Stomach (tissue), 9 donors: Measurements from ENCODE around the gene STIM2. TPM values are rescaled to one million over a fixed set of nuclear protein-coding genes. Genes with fewer than 3 reads are reported as not detected.

Source experiments
- DNase-seq, 2 donors: peaks; one replicate each; pipeline versions ENCODE4 v3.0.0 to v3.0.0-alpha.2; 2013 to 2019
- H3K27ac ChIP-seq, 5 donors: fragments of 200-600 bp in 4 of 5; sonication (generic) in 4 of 5; one replicate each; pipeline ENCODE4 v1.5.1; 2013 to 2019; ENCODE audit warnings: mild to moderate bottlenecking in 1 of 5, moderate library complexity in 1 of 5
- H3K27me3 ChIP-seq, 3 donors: fragments of 200-600 bp; sonication (generic); one replicate each; pipeline ENCODE4 v1.5.1; 2017 to 2019; ENCODE audit warnings: mixed run types in 1 of 3
- H3K36me3 ChIP-seq, 4 donors: fragments of 200-600 bp; sonication (generic); 1 replicate in 3 of 4; 2 replicates in 1 of 4; pipeline ENCODE4 v1.5.1; 2016 to 2019
- H3K4me1 ChIP-seq, 4 donors: fragments of 200-600 bp; sonication (generic); one replicate each; pipeline ENCODE4 v1.5.1; 2016 to 2019
- H3K4me3 ChIP-seq, 4 donors: fragments of 200-600 bp; sonication (generic) in 3 of 4; one replicate each; pipeline ENCODE4 v1.5.1; 2016 to 2019; ENCODE audit warnings: mild to moderate bottlenecking in 1 of 4
- H3K9me3 ChIP-seq, 4 donors: fragments of 200-600 bp; sonication (generic); one replicate each; pipeline ENCODE4 v1.5.1; 2016 to 2019
- EP300 ChIP-seq: sonication (generic); formaldehyde crosslinking; IDR thresholded peaks from one replicate; pipeline ENCODE4 v1.6.1; 2017; ENCODE audit warnings: antibody characterized with exemption
- POLR2A ChIP-seq, 4 donors: fragments of 450-650 bp; IDR thresholded peaks; one replicate each; pipeline ENCODE4 v1.6.1; 2016; ENCODE audit warnings: antibody characterized with exemption in 4 of 4, control low read depth in 2 of 4, mild to moderate bottlenecking in 1 of 4, moderate library complexity in 1 of 4
- POLR2AphosphoS5 ChIP-seq, 3 donors: sonication (generic); formaldehyde crosslinking; IDR thresholded peaks; one replicate each; pipeline ENCODE4 v1.6.1; 2016; ENCODE audit warnings: antibody characterized with exemption in 3 of 3
- WGBS, 5 donors: extraction: QIAGEN DNeasy Blood & Tissue Kit in 3 of 5; methylation state at CpG; one replicate each; pipeline versions ENCODE4 v1.1.5 to v1.1.7; 2013 to 2018; 5-methylcytosine and 5-hydroxymethylcytosine counted together
- intact Hi-C: fragments of 100-400 bp; cut with DNase I; formaldehyde crosslinking; loops from one replicate; pipeline ENCODE4 v1.15.1; 2023; ENCODE audit warnings: low total_unique reads
- polyA plus RNA-seq, 3 donors: library from polyadenylated mRNA; stranded (reverse); fragments of 200-250 nt; gene quantifications; one replicate each; pipeline ENCODE4 v1.2.3, GENCODE V29; 2013
- total RNA-seq, 5 donors: library from RNA; depleted of rRNA; stranded (reverse); fragments of >200 nt; gene quantifications; one replicate each; pipeline versions ENCODE4 v1.1.0 to v1.2.3, GENCODE V29; 2014 to 2016
- TF ChIP-seq, protein P1 (sequence below), 7 experiments: fragments of 450-650 bp in 4 of 7; fragments of 200-600 bp in 3 of 7; sonication (generic) in 3 of 7; IDR thresholded peaks; one replicate each; pipeline ENCODE4 v1.5.1; 2016 to 2019; ENCODE audit warnings: antibody characterized with exemption in 7 of 7, control low read depth in 2 of 7, mild to moderate bottlenecking in 1 of 7
- donor health status: healthy with polysubstance abuse.
- donor health status: Bipolar disorder and iron deficiency.
- donor health status: healthy.

The STIM2 gene
- total and polyA plus RNA-seq, 8 donors = 4.4 to 32.7 (median 21.7) TPM

- 14 to 31% (median 25%) methylated on average over 5 of the region's 5 CpGs for WGBS, 5 donors
- no peak for TF ChIP-seq EP300
- TF ChIP-seq POLR2AphosphoS5 (IDR thresholded peaks at IDR 0.05) = no peak
- TF ChIP-seq POLR2A (IDR thresholded peaks at IDR 0.05) = no peak
- TF ChIP-seq, protein P1, sequence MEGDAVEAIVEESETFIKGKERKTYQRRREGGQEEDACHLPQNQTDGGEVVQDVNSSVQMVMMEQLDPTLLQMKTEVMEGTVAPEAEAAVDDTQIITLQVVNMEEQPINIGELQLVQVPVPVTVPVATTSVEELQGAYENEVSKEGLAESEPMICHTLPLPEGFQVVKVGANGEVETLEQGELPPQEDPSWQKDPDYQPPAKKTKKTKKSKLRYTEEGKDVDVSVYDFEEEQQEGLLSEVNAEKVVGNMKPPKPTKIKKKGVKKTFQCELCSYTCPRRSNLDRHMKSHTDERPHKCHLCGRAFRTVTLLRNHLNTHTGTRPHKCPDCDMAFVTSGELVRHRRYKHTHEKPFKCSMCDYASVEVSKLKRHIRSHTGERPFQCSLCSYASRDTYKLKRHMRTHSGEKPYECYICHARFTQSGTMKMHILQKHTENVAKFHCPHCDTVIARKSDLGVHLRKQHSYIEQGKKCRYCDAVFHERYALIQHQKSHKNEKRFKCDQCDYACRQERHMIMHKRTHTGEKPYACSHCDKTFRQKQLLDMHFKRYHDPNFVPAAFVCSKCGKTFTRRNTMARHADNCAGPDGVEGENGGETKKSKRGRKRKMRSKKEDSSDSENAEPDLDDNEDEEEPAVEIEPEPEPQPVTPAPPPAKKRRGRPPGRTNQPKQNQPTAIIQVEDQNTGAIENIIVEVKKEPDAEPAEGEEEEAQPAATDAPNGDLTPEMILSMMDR (IDR thresholded peaks at IDR 0.05) = no peak
- intact Hi-C loops = no loop called here
- no peaks in the 10 kb centered on the region for H3K36me3 ChIP-seq
- H3K9me3 ChIP-seq = no peaks in the 10 kb centered on the region
- H3K27me3 ChIP-seq = no peaks in the 10 kb centered on the region
- H3K4me1 ChIP-seq = peaks cover 22 to 54% (median 41%) of the 10 kb centered on the region in 4 donors
- H3K27ac ChIP-seq = peak overlapping the region; percentile 92 to 98 (median 97)
- peak overlapping the region; percentile 78 to 93 (median 80) for H3K4me3 ChIP-seq
- peak in 1 of 2 donors; percentile 52 for DNase-seq
Observed at GRCh38 chr4:26859762-26860156, 882 bp upstream of the STIM2 start.

GRCh38 chr4:26860922-26861433, 337 bp downstream of the STIM2 start:
- Histone ChIP-seq H3K4me1 (peaks cover 22 to 65% (median 47%) of the 10 kb centered on the region in 4 donors), H3K27me3 (no peaks in the 10 kb centered on the region), H3K4me3 (peak overlapping the region; percentile 78 to 93 (median 80)), H3K9me3 (no peaks in the 10 kb centered on the region), H3K27ac (peak overlapping the region; percentile 92 to 98 (median 97)), H3K36me3 (no peaks in the 10 kb centered on the region)
- peak; percentile 59 to 85 for DNase-seq
- 0 to 1% (median 0%) methylated on average over 20 to 70 of the region's 70 CpGs for WGBS, 5 donors
- intact Hi-C loops = no loop called here
- TF ChIP-seq POLR2A (IDR thresholded peaks at IDR 0.05) = no peak
- no peak for TF ChIP-seq EP300
- TF ChIP-seq POLR2AphosphoS5 (IDR thresholded peaks at IDR 0.05) = no peak
- TF ChIP-seq, protein P1 (IDR thresholded peaks at IDR 0.05) = no peak

- Histone ChIP-seq H3K36me3 (no peaks in the 10 kb centered on the region), H3K4me3 (peak overlapping the region; percentile 78 to 93 (median 80)), H3K27me3 (no peaks in the 10 kb centered on the region), H3K4me1 (peaks cover 22 to 70% (median 50%) of the 10 kb centered on the region in 4 donors), H3K9me3 (no peaks in the 10 kb centered on the region), H3K27ac (peak overlapping the region; percentile 92 to 98 (median 97))
- TF ChIP-seq EP300 (no peak), POLR2AphosphoS5 (IDR thresholded peaks at IDR 0.05) (peak in 2 of 3 donors; percentile 22 to 60), POLR2A (IDR thresholded peaks at IDR 0.05) (no peak)
- TF ChIP-seq, protein P1 (IDR thresholded peaks at IDR 0.05) = no peak
- intact Hi-C loops = no loop called here
- DNase-seq = peak; percentile 76 to 89
- WGBS, 5 donors = 0 to 1% (median 0%) methylated on average over 33 to 36 of the region's 36 CpGs
Observed at GRCh38 chr4:26861434-26862186, 969 bp downstream of the STIM2 start.

- 0 to 8% (median 7%) methylated on average over 3 of the region's 3 CpGs for WGBS, 5 donors
- Histone ChIP-seq H3K27ac (peak overlapping the region in 3 of 5 donors; percentile 97 to 98 (median 98)), H3K36me3 (no peaks in the 10 kb centered on the region), H3K27me3 (no peaks in the 10 kb centered on the region), H3K4me1 (peaks cover 22 to 74% (median 54%) of the 10 kb centered on the region in 4 donors), H3K4me3 (peak overlapping the region; percentile 78 to 93 (median 80)), H3K9me3 (no peaks in the 10 kb centered on the region)
- intact Hi-C loops = no loop called here
- no peak for DNase-seq
- TF ChIP-seq POLR2AphosphoS5 (IDR thresholded peaks at IDR 0.05) = no peak
- TF ChIP-seq EP300 = no peak
- no peak for TF ChIP-seq POLR2A (IDR thresholded peaks at IDR 0.05)
- TF ChIP-seq, protein P1 (IDR thresholded peaks at IDR 0.05) = no peak
Observed at GRCh38 chr4:26862381-26862915, 1.8 kb downstream of the STIM2 start.
